Daoy (cell line): ENCODE results near the gene ZFP36L2. TPM values are rescaled to one million over a fixed set of nuclear protein-coding genes. Genes with fewer than 3 reads are reported as not detected.
A peak's percentile ranks its signal among the peaks of the same experiment; 100 is the strongest.

Source experiments
- DNase-seq: peaks from one replicate; pipeline ENCODE4 v3.0.0-alpha.2; 2015; ENCODE audit warnings: low read depth
- total RNA-seq: library from RNA; depleted of rRNA; stranded (reverse); fragments of >200 nt; shearing (Covaris generic); gene quantifications from 2 replicates; pipeline ENCODE4 v1.2.3, GENCODE V29; 2014

Gene ZFP36L2
- total RNA-seq, 1 experiment from 2014 or later: 4.1 TPM

GRCh38 chr2:43223521-43224001 lies 2.8 kb downstream of the ZFP36L2 start:
- DNase-seq: no peak

- no peak for DNase-seq
These were observed 3.7 kb downstream of the ZFP36L2 start for GRCh38 chr2:43222475-43223309.

GRCh38 chr2:43221763-43222474 lies 4.5 kb downstream of the ZFP36L2 start:
- peak; percentile 96 for DNase-seq

GRCh38 chr2:43221124-43221762 lies 5.2 kb downstream of the ZFP36L2 start:
- peak; percentile 76 for DNase-seq

- DNase-seq: no peak
These were observed 5.7 kb downstream of the ZFP36L2 start for GRCh38 chr2:43220760-43221123.

GRCh38 chr2:43220229-43220751 lies 6.1 kb downstream of the ZFP36L2 start:
- no peak for DNase-seq

- peak; percentile 93 for DNase-seq
These were observed 6.8 kb downstream of the ZFP36L2 start for GRCh38 chr2:43219383-43220228.

- peak; percentile 56 for DNase-seq
These were observed 7.6 kb downstream of the ZFP36L2 start for GRCh38 chr2:43218702-43219382.

- DNase-seq: no peak
These were observed 8.2 kb downstream of the ZFP36L2 start for GRCh38 chr2:43218155-43218701.

GRCh38 chr2:43217228-43218154 lies 8.9 kb downstream of the ZFP36L2 start:
- peak; percentile 60 for DNase-seq

- no peak for DNase-seq
These were observed 9.8 kb downstream of the ZFP36L2 start for GRCh38 chr2:43216629-43217028.

GRCh38 chr2:43215673-43216255 lies 10.6 kb downstream of the ZFP36L2 start:
- DNase-seq: no peak

- no peak for DNase-seq
These were observed 12.2 kb downstream of the ZFP36L2 start for GRCh38 chr2:43214253-43214652.

GRCh38 chr2:43212931-43213330 lies 13.5 kb downstream of the ZFP36L2 start:
- no peak for DNase-seq

- no peak for DNase-seq
These were observed 14.1 kb downstream of the ZFP36L2 start for GRCh38 chr2:43212216-43212835.

- peak; percentile 90 for DNase-seq
These were observed 15.7 kb downstream of the ZFP36L2 start for GRCh38 chr2:43210467-43211303.

- DNase-seq: no peak
These were observed 16.3 kb downstream of the ZFP36L2 start for GRCh38 chr2:43210125-43210466.
